Sigmoid colon (tissue), 7 donors: ENCODE results near the gene TBC1D22A. TPM values are rescaled to one million over a fixed set of nuclear protein-coding genes. Genes with fewer than 3 reads are reported as not detected.

Experiments used
- DNase-seq: peaks from one replicate; pipeline ENCODE4 v3.0.0-alpha.2; 2019
- H3K27ac ChIP-seq, 4 donors: fragments of 200-600 bp; sonication (generic); one replicate each; pipeline ENCODE4 v1.5.1; 2016 to 2019; ENCODE audit warnings: mild to moderate bottlenecking in 1 of 4
- H3K27me3 ChIP-seq, 3 donors: fragments of 200-600 bp; sonication (generic); one replicate each; pipeline ENCODE4 v1.5.1; 2019; ENCODE audit warnings: mild to moderate bottlenecking in 1 of 3
- H3K36me3 ChIP-seq, 4 donors: fragments of 200-600 bp; sonication (generic); one replicate each; pipeline ENCODE4 v1.5.1; 2016 to 2019
- H3K4me1 ChIP-seq, 4 donors: fragments of 200-600 bp; sonication (generic); one replicate each; pipeline ENCODE4 v1.5.1; 2017 to 2019
- H3K4me3 ChIP-seq, 4 donors: fragments of 200-600 bp; sonication (generic); one replicate each; pipeline ENCODE4 v1.5.1; 2017 to 2019; ENCODE audit warnings: mild to moderate bottlenecking in 2 of 4, moderate library complexity in 1 of 4
- H3K9me3 ChIP-seq, 4 donors: fragments of 200-600 bp in 3 of 4; sonication (generic) in 3 of 4; one replicate each; pipeline versions ENCODE4 v1.5.1 to v1.6.1; 2013 to 2019
- EP300 ChIP-seq, 4 donors: sonication (generic); formaldehyde crosslinking; IDR thresholded peaks; one replicate each; pipeline ENCODE4 v1.6.1; 2017; ENCODE audit warnings: antibody characterized with exemption in 4 of 4
- POLR2A ChIP-seq, 2 donors: fragments of 450-650 bp; IDR thresholded peaks; one replicate each; pipeline ENCODE4 v1.6.1; 2016; ENCODE audit warnings: antibody characterized with exemption in 2 of 2, mild to moderate bottlenecking in 2 of 2, moderate library complexity in 2 of 2
- POLR2AphosphoS5 ChIP-seq, 4 donors: sonication (generic); formaldehyde crosslinking; IDR thresholded peaks; one replicate each; pipeline ENCODE4 v1.6.1; 2017; ENCODE audit warnings: antibody characterized with exemption in 4 of 4
- WGBS, 2 donors: extraction: QIAGEN DNeasy Blood & Tissue Kit; methylation state at CpG; one replicate each; pipeline ENCODE4 v1.1.7; 2013; 5-methylcytosine and 5-hydroxymethylcytosine counted together
- intact Hi-C: fragments of 100-400 bp; cut with DNase I; formaldehyde crosslinking; loops from one replicate; pipeline ENCODE4 v1.15.1; 2023
- polyA plus RNA-seq, 3 donors: library from polyadenylated mRNA; stranded (reverse); fragments of 200-250 nt; gene quantifications; one replicate each; pipeline ENCODE4 v1.2.3, GENCODE V29; 2013
- total RNA-seq, 4 donors: library from RNA; depleted of rRNA; stranded (reverse); fragments of >200 nt; gene quantifications; one replicate each; pipeline ENCODE4 v1.1.0, GENCODE V29; 2016
- TF ChIP-seq, protein P1 (sequence below), 4 experiments: fragments of 450-650 bp in 3 of 4; fragments of 200-600 bp in 1 of 4; IDR thresholded peaks; one replicate each; pipeline ENCODE4 v1.5.1; 2016 to 2019; ENCODE audit warnings: antibody characterized with exemption in 4 of 4, mild to moderate bottlenecking in 3 of 4, moderate library complexity in 2 of 4
- donor health status: healthy with polysubstance abuse.
- donor health status: Bipolar disorder and iron deficiency.
- donor health status: healthy.

The TBC1D22A gene
- total and polyA plus RNA-seq, 7 donors: 13.6 to 34.6 (median 14.3) TPM

DNA sequence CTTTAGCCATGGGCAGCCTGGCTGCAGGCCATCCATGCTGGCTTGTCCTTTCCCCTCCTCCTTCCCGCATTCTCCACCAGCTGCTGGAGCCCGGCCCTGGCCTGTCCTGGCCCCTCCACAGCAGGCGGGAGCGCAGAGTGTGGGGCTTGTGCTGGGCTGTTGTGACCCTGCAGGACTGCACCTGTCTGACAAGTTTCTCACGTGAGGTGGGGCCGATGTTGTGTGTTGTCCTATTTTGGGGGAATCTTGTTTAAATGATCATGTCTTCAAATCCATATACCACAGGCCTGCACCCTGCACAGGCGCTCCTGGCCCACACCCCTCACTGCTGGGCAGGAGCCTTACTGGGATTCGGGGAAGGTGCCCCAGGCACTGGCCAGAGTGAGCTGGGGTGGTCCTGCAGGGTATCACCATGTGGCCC is 30.4 kb downstream of the TBC1D22A start:
- TF ChIP-seq POLR2AphosphoS5 (IDR thresholded peaks at IDR 0.05): no peak
- peak; percentile 43 for DNase-seq
- H3K27me3 ChIP-seq: no peaks in the 10 kb centered on the region
- 93 to 94% methylated on average over 8 of the region's 8 CpGs for WGBS, 2 donors
- H3K4me1 ChIP-seq: peaks cover 0 to 13% (median 8%) of the 10 kb centered on the region in 4 donors
- H3K4me3 ChIP-seq: no peak overlapping the region
- H3K36me3 ChIP-seq: peaks cover 7 to 35% (median 21%) of the 10 kb centered on the region in 4 donors
- H3K27ac ChIP-seq: no peak overlapping the region
- H3K9me3 ChIP-seq: no peaks in the 10 kb centered on the region
- intact Hi-C loops: no loop called here

DNA sequence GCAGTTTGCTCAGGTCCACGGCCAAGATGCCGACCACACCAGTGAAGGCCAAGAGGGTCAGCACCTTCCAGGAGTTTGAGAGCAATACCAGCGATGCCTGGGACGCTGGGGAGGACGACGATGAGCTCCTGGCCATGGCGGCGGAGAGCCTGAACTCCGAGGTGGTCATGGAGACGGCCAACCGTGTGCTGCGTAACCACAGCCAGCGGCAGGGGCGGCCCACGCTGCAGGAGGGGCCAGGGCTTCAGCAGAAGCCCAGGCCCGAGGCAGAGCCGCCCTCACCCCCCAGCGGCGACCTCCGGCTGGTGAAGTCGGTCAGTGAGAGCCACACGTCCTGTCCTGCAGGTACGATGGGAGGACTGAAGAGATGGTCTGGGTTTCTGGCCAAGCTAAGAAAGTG is 31.0 kb downstream of the TBC1D22A start:
- H3K9me3 ChIP-seq: no peaks in the 10 kb centered on the region
- no peaks in the 10 kb centered on the region for H3K27me3 ChIP-seq
- H3K27ac ChIP-seq: no peak overlapping the region
- no peak overlapping the region for H3K4me3 ChIP-seq
- intact Hi-C loops: no loop called here
- H3K36me3 ChIP-seq: peaks cover 7 to 41% (median 21%) of the 10 kb centered on the region in 4 donors
- TF ChIP-seq POLR2A (IDR thresholded peaks at IDR 0.05) (no peak), EP300 (IDR thresholded peaks at IDR 0.05) (no peak), POLR2AphosphoS5 (IDR thresholded peaks at IDR 0.05) (no peak)
- TF ChIP-seq, protein P1, sequence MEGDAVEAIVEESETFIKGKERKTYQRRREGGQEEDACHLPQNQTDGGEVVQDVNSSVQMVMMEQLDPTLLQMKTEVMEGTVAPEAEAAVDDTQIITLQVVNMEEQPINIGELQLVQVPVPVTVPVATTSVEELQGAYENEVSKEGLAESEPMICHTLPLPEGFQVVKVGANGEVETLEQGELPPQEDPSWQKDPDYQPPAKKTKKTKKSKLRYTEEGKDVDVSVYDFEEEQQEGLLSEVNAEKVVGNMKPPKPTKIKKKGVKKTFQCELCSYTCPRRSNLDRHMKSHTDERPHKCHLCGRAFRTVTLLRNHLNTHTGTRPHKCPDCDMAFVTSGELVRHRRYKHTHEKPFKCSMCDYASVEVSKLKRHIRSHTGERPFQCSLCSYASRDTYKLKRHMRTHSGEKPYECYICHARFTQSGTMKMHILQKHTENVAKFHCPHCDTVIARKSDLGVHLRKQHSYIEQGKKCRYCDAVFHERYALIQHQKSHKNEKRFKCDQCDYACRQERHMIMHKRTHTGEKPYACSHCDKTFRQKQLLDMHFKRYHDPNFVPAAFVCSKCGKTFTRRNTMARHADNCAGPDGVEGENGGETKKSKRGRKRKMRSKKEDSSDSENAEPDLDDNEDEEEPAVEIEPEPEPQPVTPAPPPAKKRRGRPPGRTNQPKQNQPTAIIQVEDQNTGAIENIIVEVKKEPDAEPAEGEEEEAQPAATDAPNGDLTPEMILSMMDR (IDR thresholded peaks at IDR 0.05): no peak
- WGBS, 2 donors: 96 to 97% methylated on average over 23 of the region's 23 CpGs
- DNase-seq: peak; percentile 62
- H3K4me1 ChIP-seq: peaks cover 0 to 13% (median 9%) of the 10 kb centered on the region in 4 donors

DNA sequence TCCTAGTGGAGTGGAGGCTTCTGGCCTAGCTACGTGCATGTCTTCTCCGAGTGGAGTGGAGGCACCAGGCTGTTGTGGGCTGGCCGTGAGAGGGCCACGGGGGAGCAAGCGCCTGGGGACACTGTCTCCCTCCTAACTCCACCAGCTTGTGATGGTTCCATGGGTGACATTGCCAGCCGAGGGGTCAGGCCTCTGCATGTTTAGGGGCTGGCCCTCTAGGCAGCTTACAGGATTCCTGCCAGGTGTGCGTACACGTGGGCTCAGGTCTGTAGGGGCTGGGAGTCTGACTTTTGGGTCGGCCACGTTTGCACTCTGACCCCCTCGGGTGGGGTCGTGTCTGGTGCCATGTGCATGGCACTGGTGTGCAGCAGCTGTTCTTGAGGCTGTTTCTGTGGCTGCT is 31.6 kb downstream of the TBC1D22A start:
- no peak overlapping the region for H3K27ac ChIP-seq
- peaks cover 7 to 41% (median 21%) of the 10 kb centered on the region in 4 donors for H3K36me3 ChIP-seq
- DNase-seq: peak; percentile 40
- intact Hi-C loops: no loop called here
- WGBS, 2 donors: 93 to 94% methylated on average over 12 of the region's 12 CpGs
- H3K4me1 ChIP-seq: peaks cover 0 to 17% (median 14%) of the 10 kb centered on the region in 4 donors
- H3K9me3 ChIP-seq: no peaks in the 10 kb centered on the region
- H3K4me3 ChIP-seq: no peak overlapping the region
- H3K27me3 ChIP-seq: no peaks in the 10 kb centered on the region
- TF ChIP-seq POLR2AphosphoS5 (IDR thresholded peaks at IDR 0.05) (no peak), EP300 (IDR thresholded peaks at IDR 0.05) (no peak), POLR2A (IDR thresholded peaks at IDR 0.05) (no peak)
- TF ChIP-seq, protein P1 (IDR thresholded peaks at IDR 0.05): no peak

DNA sequence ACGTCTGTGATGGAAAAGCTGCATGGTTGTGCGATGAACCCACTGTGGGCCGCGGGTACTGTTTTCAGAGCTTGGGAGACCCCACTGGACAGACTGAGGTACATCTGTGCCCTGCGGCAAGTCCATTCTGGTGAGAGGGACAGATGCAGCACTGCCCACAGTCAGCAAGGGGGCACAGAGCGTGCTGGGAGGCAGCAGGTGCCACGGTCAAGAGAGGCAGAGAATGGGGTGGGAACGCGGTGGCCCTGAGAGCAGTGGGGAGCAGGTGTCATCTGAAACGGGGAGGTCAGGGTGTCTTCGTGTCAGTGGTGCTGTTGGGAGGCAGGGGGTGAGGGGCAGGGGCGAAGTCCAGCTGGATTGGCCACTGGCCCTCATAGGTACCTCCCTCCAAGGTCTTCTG is 32.0 kb downstream of the TBC1D22A start:
- 93 to 95% methylated on average over 12 of the region's 12 CpGs for WGBS, 2 donors
- Histone ChIP-seq H3K9me3 (no peaks in the 10 kb centered on the region), H3K4me3 (no peak overlapping the region), H3K4me1 (peaks cover 0 to 17% (median 14%) of the 10 kb centered on the region in 4 donors), H3K27me3 (no peaks in the 10 kb centered on the region), H3K27ac (no peak overlapping the region), H3K36me3 (peaks cover 7 to 41% (median 21%) of the 10 kb centered on the region in 4 donors)
- peak; percentile 46 for DNase-seq
- TF ChIP-seq, protein P1 (IDR thresholded peaks at IDR 0.05): no peak
- TF ChIP-seq POLR2AphosphoS5 (IDR thresholded peaks at IDR 0.05): no peak
- TF ChIP-seq EP300 (IDR thresholded peaks at IDR 0.05): no peak
- no peak for TF ChIP-seq POLR2A (IDR thresholded peaks at IDR 0.05)
- intact Hi-C loops: no loop called here

DNA sequence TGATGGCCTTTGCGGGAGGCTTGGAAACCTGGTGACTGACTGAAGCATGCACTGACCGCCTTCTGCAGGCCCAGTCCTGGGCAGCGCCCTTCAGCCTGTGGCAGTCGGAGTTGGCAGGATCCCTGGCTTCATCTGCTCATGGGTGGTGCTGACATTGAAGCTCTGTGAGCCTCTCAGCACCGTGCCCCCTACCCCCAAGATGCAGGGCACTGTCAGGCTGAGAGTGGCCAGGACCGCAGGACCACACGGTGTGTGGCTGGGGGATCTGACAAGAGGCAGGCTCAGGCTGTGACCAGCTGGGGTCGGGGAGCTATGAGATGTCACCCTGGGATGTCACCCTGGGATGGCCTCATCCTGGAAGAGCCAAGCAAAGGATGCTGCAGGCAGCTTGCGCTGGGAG is 32.7 kb downstream of the TBC1D22A start:
- H3K36me3 ChIP-seq: peaks cover 7 to 47% (median 23%) of the 10 kb centered on the region in 4 donors
- H3K9me3 ChIP-seq: no peaks in the 10 kb centered on the region
- H3K27me3 ChIP-seq: no peaks in the 10 kb centered on the region
- intact Hi-C loops: loop anchor here (5.0 kb wide), 1 partner anchor 1697 kb away; no protein-coding TSS in a partner anchor
- no peak overlapping the region for H3K4me3 ChIP-seq
- WGBS, 2 donors: 94% methylated on average over 9 of the region's 9 CpGs
- H3K4me1 ChIP-seq: peaks cover 0 to 17% (median 14%) of the 10 kb centered on the region in 4 donors
- TF ChIP-seq POLR2AphosphoS5 (IDR thresholded peaks at IDR 0.05): no peak
- TF ChIP-seq POLR2A (IDR thresholded peaks at IDR 0.05): no peak
- TF ChIP-seq, protein P1 (IDR thresholded peaks at IDR 0.05): no peak
- TF ChIP-seq EP300 (IDR thresholded peaks at IDR 0.05): no peak
- no peak overlapping the region for H3K27ac ChIP-seq
- DNase-seq: peak; percentile 50
